ENCODE results near the gene GC. TPM values are rescaled to one million over a fixed set of nuclear protein-coding genes. Genes with fewer than 3 reads are reported as not detected.

Gene GC
- total and polyA plus RNA-seq, 10 of the 15 experiments (the other 5 are each of a cell fraction or from before 2014, with no cell fraction given), result 2.3 TPM; not detected in 9

DNA sequence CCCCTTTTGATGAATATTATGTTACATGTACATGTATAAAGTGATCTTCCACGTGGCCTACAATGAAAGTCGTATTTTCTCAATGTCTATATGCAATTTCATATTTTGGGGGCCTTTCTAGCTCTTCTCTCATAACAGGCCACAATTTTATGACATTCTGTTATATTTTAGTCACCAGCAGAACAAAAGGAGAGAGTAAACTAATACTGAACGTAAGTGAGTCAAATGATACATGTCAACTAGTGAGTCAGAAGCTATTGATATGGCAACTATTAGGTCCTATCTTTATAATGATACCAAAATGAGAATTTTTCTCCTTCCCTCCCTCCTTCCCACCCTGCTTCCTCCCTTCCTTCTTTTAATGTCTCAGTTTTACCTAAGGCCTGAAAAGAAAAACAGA is 14.4 kb downstream of the GC start:
- TF ChIP-seq, protein P1, sequence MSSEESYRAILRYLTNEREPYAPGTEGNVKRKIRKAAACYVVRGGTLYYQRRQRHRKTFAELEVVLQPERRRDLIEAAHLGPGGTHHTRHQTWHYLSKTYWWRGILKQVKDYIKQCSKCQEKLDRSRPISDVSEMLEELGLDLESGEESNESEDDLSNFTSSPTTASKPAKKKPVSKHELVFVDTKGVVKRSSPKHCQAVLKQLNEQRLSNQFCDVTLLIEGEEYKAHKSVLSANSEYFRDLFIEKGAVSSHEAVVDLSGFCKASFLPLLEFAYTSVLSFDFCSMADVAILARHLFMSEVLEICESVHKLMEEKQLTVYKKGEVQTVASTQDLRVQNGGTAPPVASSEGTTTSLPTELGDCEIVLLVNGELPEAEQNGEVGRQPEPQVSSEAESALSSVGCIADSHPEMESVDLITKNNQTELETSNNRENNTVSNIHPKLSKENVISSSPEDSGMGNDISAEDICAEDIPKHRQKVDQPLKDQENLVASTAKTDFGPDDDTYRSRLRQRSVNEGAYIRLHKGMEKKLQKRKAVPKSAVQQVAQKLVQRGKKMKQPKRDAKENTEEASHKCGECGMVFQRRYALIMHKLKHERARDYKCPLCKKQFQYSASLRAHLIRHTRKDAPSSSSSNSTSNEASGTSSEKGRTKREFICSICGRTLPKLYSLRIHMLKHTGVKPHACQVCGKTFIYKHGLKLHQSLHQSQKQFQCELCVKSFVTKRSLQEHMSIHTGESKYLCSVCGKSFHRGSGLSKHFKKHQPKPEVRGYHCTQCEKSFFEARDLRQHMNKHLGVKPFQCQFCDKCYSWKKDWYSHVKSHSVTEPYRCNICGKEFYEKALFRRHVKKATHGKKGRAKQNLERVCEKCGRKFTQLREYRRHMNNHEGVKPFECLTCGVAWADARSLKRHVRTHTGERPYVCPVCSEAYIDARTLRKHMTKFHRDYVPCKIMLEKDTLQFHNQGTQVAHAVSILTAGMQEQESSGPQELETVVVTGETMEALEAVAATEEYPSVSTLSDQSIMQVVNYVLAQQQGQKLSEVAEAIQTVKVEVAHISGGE (CRISPR knock-in tag; IDR thresholded peaks at IDR 0.05), result no peak
- TF ChIP-seq CBFB (IDR thresholded peaks at IDR 0.05; ENCODE audit: low read depth), result no peak
- TF ChIP-seq SMARCA5 (IDR thresholded peaks at IDR 0.05), result no peak
- TF ChIP-seq ZBED1 (IDR thresholded peaks at IDR 0.05; ENCODE audit: borderline replicate concordance), result no peak
- TF ChIP-seq FOS (IDR thresholded peaks at IDR 0.05; ENCODE audit: borderline replicate concordance, extremely low read depth, insufficient read length), result no peak
- POLR2A ChIA-PET, result interaction anchor here (0.9 kb wide), 1 partner anchor 14 kb away, joined by 3 read pairs; no protein-coding TSS in a partner anchor

More for the DNA sequence above, 14.4 kb downstream of the GC start:
- no peak for ATAC-seq
- SMC1A ChIA-PET (ENCODE audit: uncharacterized antibody, unreplicated experiment), result interaction anchor here (1.0 kb wide), 1 partner anchor 533 kb away, joined by 3 read pairs; no protein-coding TSS in a partner anchor
- Histone ChIP-seq H3K36me3 (ENCODE audit: control insufficient read depth in 2 of 2, insufficient read depth in 2 of 2, low read length in 1 of 2) (no peaks in the 10 kb centered on the region), H4K20me1 (ENCODE audit: control insufficient read depth, insufficient read depth) (no peaks in the 10 kb centered on the region), H3K4me2 (ENCODE audit: control insufficient read depth, insufficient read depth) (no peak overlapping the region), H3K4me3 (no peak overlapping the region), H3K79me2 (ENCODE audit: control insufficient read depth, insufficient read depth, low read length) (no peaks in the 10 kb centered on the region), H3K9me3 (replicated peaks; ENCODE audit: control insufficient read depth, insufficient read depth, low read length) (no peaks in the 10 kb centered on the region), H3K27me3 (replicated peaks in 1 of 2; ENCODE audit: control insufficient read depth in 2 of 2, insufficient read depth in 2 of 2, low read length in 1 of 2) (no peaks in the 10 kb centered on the region), H3K9ac (ENCODE audit: control insufficient read depth, insufficient read depth, low read length) (no peak overlapping the region), H3K4me1 (ENCODE audit: control insufficient read depth, insufficient read depth, low read length) (no peaks in the 10 kb centered on the region), H2AFZ (ENCODE audit: control insufficient read depth, low read depth, low read length) (no peak overlapping the region), H3K27ac (ENCODE audit: control insufficient read depth, insufficient read depth) (no peak overlapping the region)
- BruUV-seq (replicated peaks), result no TSS peak
- no peak for DNase-seq (ENCODE audit: low read depth, low spot score)
- RAD21 ChIA-PET (ENCODE audit: unreplicated experiment), result no interaction called here
- intact Hi-C loops (cut with micrococcal nuclease; ENCODE audit: unreplicated experiment), result no loop called here
- no peak for FAIRE-seq
- CTCF ChIA-PET, result interaction anchor here (1.6 kb wide), 1 partner anchor 517 kb away, joined by 4 read pairs; no protein-coding TSS in a partner anchor
- 7% methylated on average over 3 of the region's 3 CpGs for WGBS (ENCODE audit: insufficient coverage, insufficient replicate concordance, low lambda C conversion rate, missing lambda C conversion rate)
- in situ Hi-C loops (cut with MboI), result no loop called here

Data from GM12878 (cell line).